OCI-LY1 (cell line): ENCODE data around the gene DCBLD2.

Source experiments
- H2AFZ ChIP-seq: fragments of 200-600 bp; sonication (generic), shearing (Covaris generic); 2 replicates; pipeline ENCODE4 v1.6.0; 2014; ENCODE audit warnings: antibody characterized with exemption, mild to moderate bottlenecking, low read length
- H3F3A ChIP-seq: fragments of 200-600 bp; sonication (generic), shearing (Covaris generic); 2 replicates; pipeline ENCODE4 v1.6.0; 2014; ENCODE audit warnings: mild to moderate bottlenecking, antibody characterized with exemption, low read length, moderate library complexity; ENCODE audit not compliant: insufficient read depth
- H3K27ac ChIP-seq: fragments of 200-600 bp; sonication (generic); 2 replicates; pipeline ENCODE4 v1.5.1; 2014; ENCODE audit warnings: low read length, mixed run types, mild to moderate bottlenecking, low read depth; ENCODE audit not compliant: poor library complexity, severe bottlenecking
- H3K27me3 ChIP-seq: fragments of 200-600 bp; sonication (generic); 2 replicates; pipeline ENCODE4 v1.6.0; 2014; ENCODE audit warnings: antibody characterized with exemption, mild to moderate bottlenecking, low read length, moderate library complexity; ENCODE audit not compliant: insufficient read depth
- H3K36me3 ChIP-seq: fragments of 200-600 bp; sonication (generic); 2 replicates; pipeline ENCODE4 v1.6.1; 2014; ENCODE audit warnings: mild to moderate bottlenecking, antibody characterized with exemption, low read length, moderate library complexity, mixed read lengths; ENCODE audit not compliant: insufficient read depth
- H3K4me1 ChIP-seq: fragments of 200-600 bp; sonication (generic); 2 replicates; pipeline ENCODE4 v1.5.1; 2014; ENCODE audit warnings: mild to moderate bottlenecking, low read length, moderate library complexity; ENCODE audit not compliant: insufficient read depth, severe bottlenecking
- H3K4me2 ChIP-seq: fragments of 200-600 bp; sonication (generic), shearing (Covaris generic); 2 replicates; pipeline ENCODE4 v1.6.1; 2014; ENCODE audit warnings: low read length
- H3K4me3 ChIP-seq: fragments of 200-600 bp; sonication (generic); 2 replicates; pipeline ENCODE4 v1.5.1; 2014; ENCODE audit warnings: low read length, low read depth, mild to moderate bottlenecking, mixed read lengths; ENCODE audit not compliant: poor library complexity, severe bottlenecking
- H3K79me2 ChIP-seq: fragments of 200-600 bp; shearing (Covaris generic); 2 replicates; pipeline ENCODE4 v1.6.1; 2016; ENCODE audit warnings: mixed run types, low read length, mixed read lengths; ENCODE audit not compliant: insufficient read depth
- H3K9ac ChIP-seq: fragments of 200-600 bp; sonication (generic), shearing (Covaris generic); 2 replicates; pipeline ENCODE4 v1.6.1; 2014; ENCODE audit warnings: mild to moderate bottlenecking, low read length, mixed read lengths
- H3K9me2 ChIP-seq: fragments of 200-600 bp; sonication (generic), shearing (Covaris generic); 2 replicates; pipeline ENCODE4 v1.6.1; 2014; ENCODE audit warnings: low read depth, mild to moderate bottlenecking, low read length, mixed read lengths
- H3K9me3 ChIP-seq: fragments of 200-600 bp; shearing (Covaris generic); 2 replicates; pipeline ENCODE4 v1.6.1; 2014; ENCODE audit warnings: low read length, mixed read lengths
- H4K20me1 ChIP-seq: fragments of 200-600 bp; sonication (generic), shearing (Covaris generic); 2 replicates; pipeline ENCODE4 v1.6.0; 2016; ENCODE audit warnings: mild to moderate bottlenecking, low read length; ENCODE audit not compliant: insufficient read depth
- CTCF ChIP-seq: fragments of 200-600 bp; sonication (generic), shearing (Covaris generic); IDR thresholded peaks from 2 replicates; pipeline ENCODE4 v1.5.1; 2017; ENCODE audit warnings: mild to moderate bottlenecking, antibody characterized with exemption, low read length, moderate library complexity, mixed read lengths
- EZH2 ChIP-seq: fragments of 200-600 bp; sonication (generic), shearing (Covaris generic); IDR thresholded peaks from 2 replicates; pipeline ENCODE4 v1.8.0; 2017; ENCODE audit warnings: borderline replicate concordance, mixed run types, mild to moderate bottlenecking, antibody characterized with exemption, low read length, moderate library complexity, mixed read lengths

The DCBLD2 gene

DNA sequence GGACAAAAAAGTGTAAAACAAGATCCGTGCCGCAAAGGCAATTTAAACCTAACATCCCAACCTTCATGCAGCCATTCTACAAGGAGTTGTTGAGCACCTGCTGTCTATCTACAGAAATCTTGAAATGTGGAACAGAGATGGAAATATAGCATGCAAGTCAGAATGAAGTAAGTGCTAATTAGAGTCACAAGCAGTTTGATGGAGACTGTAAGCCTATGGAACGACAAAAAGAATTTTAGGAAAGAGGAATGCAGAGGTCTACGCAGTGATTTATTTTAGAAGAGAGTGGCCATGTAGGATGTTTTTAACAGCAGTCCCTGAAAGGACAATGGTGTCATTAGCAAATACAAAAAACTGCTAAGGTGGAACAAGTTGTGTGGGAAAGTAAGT is 851 bp upstream of the DCBLD2 start:
- no peaks in the 10 kb centered on the region for H4K20me1 ChIP-seq
- no peaks in the 10 kb centered on the region for H3K27me3 ChIP-seq
- no peaks in the 10 kb centered on the region for H3K36me3 ChIP-seq
- H3K4me3 ChIP-seq: no peak overlapping the region
- H3K9ac ChIP-seq: no peak overlapping the region
- no peaks in the 10 kb centered on the region for H3K4me1 ChIP-seq
- no peak overlapping the region for H2AFZ ChIP-seq
- H3K27ac ChIP-seq: no peak overlapping the region
- H3K9me3 ChIP-seq: no peaks in the 10 kb centered on the region
- no peak for TF ChIP-seq CTCF
- TF ChIP-seq EZH2: no peak
- H3F3A ChIP-seq: no peaks in the 10 kb centered on the region
- no peaks in the 10 kb centered on the region for H3K9me2 ChIP-seq
- H3K79me2 ChIP-seq: no peaks in the 10 kb centered on the region
- H3K4me2 ChIP-seq: no peak overlapping the region

- H3K27me3 ChIP-seq: no peaks in the 10 kb centered on the region
- no peak overlapping the region for H2AFZ ChIP-seq
- H3K36me3 ChIP-seq: no peaks in the 10 kb centered on the region
- H3K4me2 ChIP-seq: no peak overlapping the region
- no peaks in the 10 kb centered on the region for H3K79me2 ChIP-seq
- no peaks in the 10 kb centered on the region for H3K9me3 ChIP-seq
- no peak overlapping the region for H3K27ac ChIP-seq
- H3K9ac ChIP-seq: no peak overlapping the region
- no peaks in the 10 kb centered on the region for H3K9me2 ChIP-seq
- TF ChIP-seq CTCF (no peak), EZH2 (no peak)
- H4K20me1 ChIP-seq: no peaks in the 10 kb centered on the region
- H3K4me3 ChIP-seq: no peak overlapping the region
- H3F3A ChIP-seq: no peaks in the 10 kb centered on the region
- no peaks in the 10 kb centered on the region for H3K4me1 ChIP-seq
Observed at GRCh38 chr3:98901119-98901391, 440 bp downstream of the DCBLD2 start.

- no peak overlapping the region for H3K4me2 ChIP-seq
- no peaks in the 10 kb centered on the region for H3K9me3 ChIP-seq
- no peaks in the 10 kb centered on the region for H3K79me2 ChIP-seq
- no peak for TF ChIP-seq EZH2
- no peak for TF ChIP-seq CTCF
- H4K20me1 ChIP-seq: no peaks in the 10 kb centered on the region
- H3K36me3 ChIP-seq: no peaks in the 10 kb centered on the region
- H2AFZ ChIP-seq: no peak overlapping the region
- H3F3A ChIP-seq: no peaks in the 10 kb centered on the region
- no peak overlapping the region for H3K27ac ChIP-seq
- no peaks in the 10 kb centered on the region for H3K4me1 ChIP-seq
- no peaks in the 10 kb centered on the region for H3K27me3 ChIP-seq
- no peaks in the 10 kb centered on the region for H3K9me2 ChIP-seq
- no peak overlapping the region for H3K9ac ChIP-seq
- no peak overlapping the region for H3K4me3 ChIP-seq
Observed at GRCh38 chr3:98900265-98901118, 1.0 kb downstream of the DCBLD2 start.
